ENCODE data around the gene OR10A5.
"Not testable (repeated sequence)": the region's sequence is repeated elsewhere in the genome, so short reads cannot be mapped to it uniquely, and the experiment has no call there.

OR10A5 gene

DNA sequence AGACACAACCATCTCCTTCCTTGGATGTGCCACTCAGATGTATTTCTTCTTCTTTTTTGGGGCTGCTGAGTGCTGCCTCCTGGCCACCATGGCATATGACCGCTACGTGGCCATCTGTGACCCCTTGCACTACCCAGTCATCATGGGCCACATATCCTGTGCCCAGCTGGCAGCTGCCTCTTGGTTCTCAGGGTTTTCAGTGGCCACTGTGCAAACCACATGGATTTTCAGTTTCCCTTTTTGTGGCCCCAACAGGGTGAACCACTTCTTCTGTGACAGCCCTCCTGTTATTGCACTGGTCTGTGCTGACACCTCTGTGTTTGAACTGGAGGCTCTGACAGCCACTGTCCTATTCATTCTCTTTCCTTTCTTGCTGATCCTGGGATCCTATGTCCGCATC lies 31.4 kb downstream of the OR10A5 start:
- DNase-seq: no peak

DNA sequence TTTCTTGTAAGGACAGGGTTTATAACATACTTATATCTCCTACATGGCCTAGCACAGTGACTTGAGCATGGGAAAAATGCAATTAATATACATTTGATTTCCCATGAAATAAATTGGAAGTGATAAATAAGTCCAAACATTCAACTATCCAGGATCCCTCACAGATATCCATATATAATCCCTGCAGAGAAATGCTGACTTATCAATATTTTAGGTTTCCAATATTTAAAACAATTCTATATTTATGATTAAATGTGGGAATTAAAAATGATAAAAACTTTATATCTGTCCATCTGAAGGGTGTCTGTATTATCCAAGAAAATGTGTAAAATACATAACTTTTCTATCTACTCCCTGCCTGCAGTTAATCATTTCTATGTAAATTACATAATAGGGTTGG lies 37.3 kb downstream of the OR10A5 start:
- DNase-seq: no peak

DNA sequence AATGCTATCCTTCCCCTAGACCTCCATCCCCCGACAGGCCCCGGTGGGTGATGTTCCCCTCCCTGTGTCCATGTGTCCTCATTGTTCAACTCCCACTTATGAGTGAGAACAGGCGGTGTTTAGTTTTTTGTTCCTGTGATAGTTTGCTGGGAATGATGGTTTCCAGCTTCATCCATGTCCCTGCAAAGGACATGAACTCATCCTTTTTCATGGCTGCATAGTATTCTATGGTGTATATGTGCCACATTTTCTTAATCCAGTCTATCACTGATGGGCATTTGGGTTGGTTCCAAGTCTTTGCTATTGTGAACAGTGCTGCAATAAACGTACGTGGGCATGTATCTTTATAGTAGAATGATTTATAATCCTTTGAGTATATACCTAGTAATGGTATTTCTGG lies 42.2 kb downstream of the OR10A5 start:
- not testable (repeated sequence) for DNase-seq

DNA sequence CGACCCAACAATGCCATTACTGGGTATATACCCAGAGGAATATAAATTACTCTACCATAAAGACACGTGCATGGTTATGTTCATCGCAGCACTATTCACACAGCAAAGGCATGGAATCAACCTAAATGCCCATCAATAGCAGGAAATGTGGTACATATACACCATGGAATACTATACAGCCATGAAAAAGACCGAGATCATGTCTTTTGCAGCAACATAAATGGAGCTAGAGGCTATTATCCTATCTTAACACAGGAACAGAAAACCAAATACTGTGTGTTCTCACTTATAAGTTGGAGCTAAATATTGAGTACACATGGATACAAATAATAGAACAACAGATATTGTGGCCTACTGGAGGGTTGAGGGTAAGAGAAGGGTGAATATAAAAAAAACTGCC lies 43.3 kb downstream of the OR10A5 start:
- DNase-seq: no peak

DNA sequence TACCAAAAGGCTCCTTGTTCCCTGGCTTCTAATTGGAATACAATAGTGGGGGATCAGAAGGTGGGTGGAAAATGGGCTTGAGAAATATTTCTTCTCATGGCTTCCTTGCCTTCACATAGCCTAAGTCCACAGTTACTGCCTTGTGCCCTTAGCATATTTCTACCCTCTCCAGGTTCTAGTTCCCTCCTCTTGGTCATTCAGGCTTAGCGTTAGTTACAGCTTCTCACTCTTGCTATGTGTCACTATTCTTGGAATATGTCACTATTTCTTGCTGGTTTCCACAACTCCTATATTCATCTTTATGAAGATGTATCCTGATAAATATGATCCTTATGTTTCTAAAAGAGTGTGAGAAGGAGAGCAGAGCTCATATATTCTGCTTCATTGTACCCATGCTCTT lies 44.4 kb downstream of the OR10A5 start:
- DNase-seq: no peak

DNA sequence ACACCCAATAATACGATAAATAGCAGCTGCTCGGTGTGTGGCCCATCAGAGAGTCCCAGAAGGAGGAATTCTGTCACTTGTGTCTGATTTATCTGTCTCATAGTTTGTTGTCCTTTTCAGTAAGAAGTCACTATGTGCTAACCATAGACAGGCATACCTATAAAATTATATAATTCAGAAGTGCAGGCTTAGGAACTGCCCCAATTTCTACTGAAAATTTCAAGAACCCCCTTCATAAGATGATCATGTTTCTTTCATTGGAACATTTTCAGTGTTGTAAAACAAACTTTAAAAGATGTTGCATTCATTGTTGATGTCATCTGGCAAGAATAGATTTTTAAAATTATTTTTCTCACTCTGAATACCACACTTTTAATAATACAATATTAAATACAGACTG lies 46.9 kb downstream of the OR10A5 start, which contains the start of gene OR2D2:
TSS of gene OR2D2 (minus strand) at position 101 of the 400 bp plus-strand sequence. CDS start at position 101, 0 bp downstream.
- no peak for DNase-seq

DNA sequence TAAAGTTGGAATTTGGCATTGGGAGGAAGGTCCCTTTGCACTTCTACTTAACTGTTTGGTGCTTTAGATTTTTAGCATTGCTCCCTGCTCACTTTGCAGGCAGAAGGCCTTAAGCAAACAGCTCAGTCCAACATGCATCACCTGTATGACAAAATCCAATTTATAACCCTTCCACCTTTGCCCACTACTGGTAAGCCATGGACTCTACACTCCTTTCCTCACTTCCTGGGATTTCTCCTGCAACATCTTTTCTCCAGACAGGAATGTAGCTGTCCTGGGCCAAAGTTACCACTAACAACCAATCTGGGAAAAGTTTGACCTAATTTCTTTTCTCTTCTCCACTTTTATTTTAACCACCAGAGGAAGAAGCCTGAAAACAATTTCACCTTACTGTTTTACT lies 48.6 kb downstream of the OR10A5 start:
- DNase-seq: no peak

DNA sequence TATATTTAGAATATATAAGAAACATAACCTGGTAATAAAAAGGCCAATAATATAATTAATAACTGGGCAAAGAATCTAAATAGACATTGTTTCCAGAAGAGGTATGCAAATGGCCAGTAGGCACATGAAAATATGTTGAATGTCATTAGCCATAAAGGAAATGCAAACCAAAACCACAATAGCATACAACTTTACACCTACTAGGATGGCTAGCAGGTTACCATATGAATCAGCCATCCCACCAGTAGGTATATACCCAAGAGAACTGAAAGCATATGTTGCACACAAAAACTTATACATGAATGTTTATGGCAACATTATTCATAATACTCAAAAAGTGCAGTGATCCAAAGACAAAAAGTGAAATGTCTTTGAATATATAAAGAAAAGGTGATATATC lies 49.5 kb downstream of the OR10A5 start:
- no peak for DNase-seq

Measured in inflammatory macrophage treated with lipopolysaccharide for 1 hour (primary cell).